Endothelial cell of hepatic sinusoid (primary cell): ENCODE results near the gene ADGRB2.
"Not testable (repeated sequence)": the region's sequence is repeated elsewhere in the genome, so short reads cannot be mapped to it uniquely, and the experiment has no call there.

Experiments used
- in situ Hi-C: cut with HindIII; loops from 2 replicates; pipeline ENCODE4 v1.10.0; 2017; ENCODE audit warnings: low sequenced_read_pairs

Gene ADGRB2

GRCh38 chr1:31708324-31708723 is 55.8 kb downstream of the ADGRB2 start:
- in situ Hi-C loops, result no loop called here

GRCh38 chr1:31707711-31708110 is 56.4 kb downstream of the ADGRB2 start:
- in situ Hi-C loops, result no loop called here

GRCh38 chr1:31707059-31707600 is 57.0 kb downstream of the ADGRB2 start:
- in situ Hi-C loops, result not testable (repeated sequence)

DNA sequence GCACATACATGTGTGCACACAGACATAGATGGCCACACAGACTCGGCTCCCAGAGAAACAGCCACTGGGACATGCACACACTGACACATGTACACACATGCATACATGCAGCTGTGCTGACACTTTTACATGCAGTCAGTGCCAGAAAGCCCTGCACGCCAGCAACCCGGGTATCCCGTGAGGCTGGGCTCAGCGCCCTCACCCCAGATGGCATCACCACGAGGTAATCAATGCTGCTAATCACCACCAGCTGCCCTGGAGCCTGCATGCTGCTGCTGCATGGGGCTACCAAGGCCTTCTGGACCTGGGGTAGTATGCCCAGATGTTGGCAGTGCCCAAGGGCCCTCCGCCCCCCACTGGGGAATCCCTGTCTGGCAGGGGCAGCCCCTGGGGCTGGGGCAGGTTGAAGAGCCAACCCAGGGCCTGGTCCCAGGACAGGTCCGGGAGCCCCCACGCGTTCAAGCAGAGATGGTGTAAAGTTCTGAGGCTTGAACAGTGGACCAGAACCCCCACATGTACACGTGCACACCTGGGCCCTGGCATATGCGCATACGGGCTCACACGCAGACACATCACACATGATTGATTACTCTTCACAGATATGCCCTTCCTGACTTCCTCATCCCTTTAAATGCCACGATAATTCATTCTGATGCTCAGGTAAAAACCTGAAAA is 57.6 kb downstream of the ADGRB2 start:
- in situ Hi-C loops, result no loop called here

DNA sequence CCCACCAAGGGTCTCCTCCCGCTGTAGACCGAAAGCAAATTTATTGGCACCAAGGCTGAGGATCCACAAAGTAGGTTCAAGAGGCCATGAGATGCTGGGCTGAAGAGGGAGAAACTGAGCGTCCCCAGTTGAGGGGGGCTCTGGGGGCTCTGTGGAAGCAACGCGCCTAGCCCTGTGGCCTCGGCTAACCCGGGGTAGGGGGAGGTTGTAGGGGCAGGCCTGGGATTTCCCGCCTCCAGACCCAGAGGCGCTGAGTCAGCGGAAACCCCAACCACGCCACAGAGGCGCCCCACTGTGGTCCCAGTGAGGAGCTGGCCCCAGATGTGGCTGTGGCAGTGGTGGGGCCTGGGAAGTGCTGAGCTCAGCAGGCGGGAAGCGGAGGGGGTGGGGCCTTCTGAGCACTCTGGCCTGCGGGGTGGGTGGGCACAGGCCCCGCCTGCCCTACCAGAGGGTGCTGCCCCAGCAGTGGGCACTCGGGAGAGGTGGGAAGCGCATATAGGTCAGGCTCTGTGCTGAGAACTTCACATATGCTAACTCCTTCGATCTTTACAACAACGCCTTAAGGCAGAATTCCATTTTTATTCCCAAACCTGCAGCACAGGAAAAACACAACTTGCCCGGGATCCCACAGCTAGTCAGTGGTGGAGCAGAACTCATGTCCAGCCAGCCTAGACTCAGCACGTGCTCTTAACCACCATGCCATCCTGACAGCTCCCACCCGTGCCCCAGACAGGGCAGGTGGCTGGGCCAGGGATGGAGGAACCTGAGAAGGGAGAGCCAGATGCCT is 58.9 kb downstream of the ADGRB2 start:
- in situ Hi-C loops, result no loop called here

DNA sequence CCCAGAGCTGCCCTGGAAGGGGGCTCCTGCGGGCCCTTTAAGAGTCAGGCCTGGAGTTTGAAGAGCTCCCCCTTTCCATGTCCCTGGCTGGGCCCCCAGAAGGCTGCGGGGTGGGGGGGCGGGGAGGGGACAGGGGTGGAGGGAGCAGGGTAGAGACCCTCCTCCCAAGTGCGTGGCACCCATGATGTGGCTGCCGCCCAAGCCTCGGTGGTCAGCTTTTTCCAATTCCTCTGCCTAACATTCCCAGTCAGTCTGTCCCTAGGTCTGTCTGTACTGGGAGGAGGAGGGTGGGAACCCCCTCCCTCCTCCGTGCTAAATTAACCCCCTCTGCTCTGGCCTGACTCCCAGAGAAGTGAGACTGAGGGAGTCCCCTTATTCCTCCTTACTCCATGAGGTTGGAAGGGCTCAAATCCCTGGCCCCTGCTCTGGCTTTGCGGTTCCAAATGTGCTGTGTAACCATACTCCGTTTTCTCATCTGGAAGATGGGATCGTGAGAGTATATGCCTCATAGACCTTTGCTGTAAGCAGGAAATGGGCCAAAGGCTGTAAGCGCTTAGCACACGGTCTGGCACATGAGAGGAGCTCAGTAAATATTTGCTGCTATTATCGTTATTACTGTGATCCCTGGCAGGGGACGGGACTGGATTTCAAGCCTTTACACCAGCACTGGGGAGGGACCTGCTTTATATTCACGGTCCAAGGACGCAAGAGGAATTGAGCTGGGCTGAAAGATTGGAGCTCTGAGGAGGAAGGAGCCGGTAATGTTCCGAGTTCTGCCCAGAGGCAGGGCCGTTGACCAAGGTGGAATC is 59.7 kb downstream of the ADGRB2 start:
- in situ Hi-C loops, result no loop called here

- in situ Hi-C loops, result no loop called here
These were observed 60.5 kb downstream of the ADGRB2 start, which contains the start of gene COL16A1 for GRCh38 chr1:31703431-31704270. Gene COL16A1, minus strand, starts transcription at chr1:31704017. Its CDS starts 1,824 bp downstream, at chr1:31702193.

DNA sequence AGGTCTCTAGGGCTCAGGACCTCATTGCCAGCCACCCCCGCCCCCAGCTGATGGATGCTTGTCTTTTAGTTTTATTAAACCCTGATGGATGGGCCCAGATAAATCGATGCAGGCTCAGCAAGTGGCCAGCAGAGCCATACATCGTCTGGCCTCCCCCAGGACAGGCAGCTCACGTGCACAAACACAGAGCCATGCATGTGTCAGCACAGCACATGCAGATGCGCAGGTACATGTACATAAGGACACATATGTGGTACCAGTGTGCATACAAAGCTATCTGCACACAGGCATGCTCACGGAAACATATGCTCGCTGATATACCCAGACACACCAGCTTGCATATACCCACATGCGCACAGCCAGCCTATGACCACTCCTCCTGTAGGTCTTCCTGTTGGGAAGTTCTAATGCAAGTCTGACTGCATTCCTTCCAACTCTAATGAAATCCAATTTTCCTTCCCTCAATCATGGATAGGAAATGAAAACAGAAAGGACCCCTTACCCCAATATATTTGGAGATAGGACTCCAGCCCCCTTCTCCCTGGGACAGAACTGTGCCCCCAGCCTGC is 61.2 kb downstream of the ADGRB2 start:
- in situ Hi-C loops, result no loop called here

- in situ Hi-C loops, result no loop called here
These were observed 62.9 kb downstream of the ADGRB2 start for GRCh38 chr1:31701091-31701736.

GRCh38 chr1:31700468-31701090 is 63.6 kb downstream of the ADGRB2 start:
- in situ Hi-C loops, result no loop called here

DNA sequence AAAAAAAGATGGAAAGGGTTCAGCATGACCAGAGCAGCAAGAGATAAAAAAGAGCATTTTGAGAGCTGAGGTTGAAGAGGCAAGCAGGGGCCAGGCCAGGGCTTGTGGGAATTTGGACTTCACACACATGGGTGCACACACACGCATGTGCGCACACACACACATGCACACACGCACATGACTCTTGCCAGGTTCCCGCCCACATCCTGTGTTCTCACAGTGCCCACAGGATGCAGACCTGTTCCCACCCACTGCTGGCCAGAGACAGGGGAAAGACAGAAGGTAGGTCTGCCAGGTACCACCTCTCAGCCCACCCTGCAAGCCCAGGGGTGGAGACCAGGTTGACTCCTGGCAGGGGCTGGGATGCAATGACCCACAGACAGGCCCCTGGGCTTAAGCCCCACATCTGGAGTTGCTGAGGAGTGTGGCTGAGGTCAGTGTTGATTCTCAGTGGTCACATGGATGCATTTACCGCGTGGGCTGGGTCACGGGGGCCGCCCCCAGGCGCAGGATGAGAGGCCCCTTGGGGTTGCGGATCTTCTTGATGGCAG is 64.7 kb downstream of the ADGRB2 start:
- in situ Hi-C loops, result no loop called here

DNA sequence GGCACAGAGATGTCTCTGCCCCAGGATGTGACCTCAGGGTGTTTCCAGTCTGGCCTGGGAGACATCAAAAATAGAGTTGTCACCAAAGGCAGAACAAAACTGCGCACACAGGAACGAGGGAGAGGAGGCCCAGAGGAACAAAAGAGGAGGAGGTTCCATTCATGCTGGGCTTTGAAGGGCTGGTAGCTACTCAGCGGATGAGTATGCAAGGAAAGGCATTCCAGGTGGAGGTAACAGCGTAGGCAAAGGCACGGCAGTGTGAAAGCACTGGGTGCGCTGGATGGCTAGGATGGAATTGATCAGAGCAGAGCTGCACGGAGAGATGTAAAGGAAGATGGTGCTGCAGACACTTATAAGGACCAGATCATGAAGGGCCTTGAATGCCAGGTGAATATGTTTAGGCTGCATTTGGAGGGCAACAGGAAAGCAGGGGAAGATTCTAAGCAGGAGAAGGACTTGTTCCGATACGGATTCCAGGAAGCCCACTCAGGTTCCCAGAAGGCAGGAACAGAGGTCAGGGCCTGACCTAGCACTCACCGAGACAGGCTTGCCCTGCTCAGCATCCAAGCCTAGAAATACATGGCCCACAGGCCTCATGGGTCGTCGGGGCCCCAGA is 66.7 kb downstream of the ADGRB2 start:
- in situ Hi-C loops, result no loop called here

DNA sequence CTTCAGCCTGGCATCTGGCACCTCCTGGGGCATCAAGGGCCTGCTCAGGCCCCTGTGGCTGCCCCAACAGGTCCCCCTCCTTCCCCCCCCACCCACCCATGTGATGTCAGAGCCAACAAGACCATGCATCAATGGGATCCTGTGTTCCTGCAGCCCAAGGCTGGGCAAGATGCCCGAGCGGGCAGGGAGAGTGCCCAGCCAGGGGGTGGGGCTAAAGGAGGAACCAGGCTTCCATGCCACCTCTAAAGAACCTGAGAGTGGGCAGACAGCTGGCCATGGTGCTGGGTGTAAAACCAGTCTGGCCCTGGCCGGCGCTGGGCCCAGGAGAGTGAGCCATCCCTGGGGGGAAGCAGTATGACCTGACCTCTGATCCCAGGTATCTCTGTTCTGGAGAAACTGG is 67.9 kb downstream of the ADGRB2 start:
- in situ Hi-C loops, result no loop called here

- in situ Hi-C loops, result no loop called here
These were observed 68.8 kb downstream of the ADGRB2 start for GRCh38 chr1:31695327-31695726.

DNA sequence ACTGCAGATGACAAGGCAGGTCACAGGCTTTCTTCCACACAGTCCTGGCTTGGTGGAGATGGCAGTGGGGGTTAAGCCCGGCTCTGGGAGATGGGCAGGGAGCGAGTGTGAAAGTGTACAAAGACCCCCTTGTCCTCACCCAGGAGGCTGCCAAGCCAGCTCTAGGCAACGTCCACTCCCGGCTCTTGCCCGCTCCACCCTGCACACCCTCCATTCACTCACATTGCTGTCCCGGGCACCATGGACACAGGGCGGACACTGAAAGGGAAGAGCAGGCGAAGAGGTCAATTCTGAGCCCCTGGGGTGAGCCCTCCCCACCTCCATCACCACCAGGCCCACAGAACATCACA is 69.2 kb downstream of the ADGRB2 start:
- in situ Hi-C loops, result no loop called here

DNA sequence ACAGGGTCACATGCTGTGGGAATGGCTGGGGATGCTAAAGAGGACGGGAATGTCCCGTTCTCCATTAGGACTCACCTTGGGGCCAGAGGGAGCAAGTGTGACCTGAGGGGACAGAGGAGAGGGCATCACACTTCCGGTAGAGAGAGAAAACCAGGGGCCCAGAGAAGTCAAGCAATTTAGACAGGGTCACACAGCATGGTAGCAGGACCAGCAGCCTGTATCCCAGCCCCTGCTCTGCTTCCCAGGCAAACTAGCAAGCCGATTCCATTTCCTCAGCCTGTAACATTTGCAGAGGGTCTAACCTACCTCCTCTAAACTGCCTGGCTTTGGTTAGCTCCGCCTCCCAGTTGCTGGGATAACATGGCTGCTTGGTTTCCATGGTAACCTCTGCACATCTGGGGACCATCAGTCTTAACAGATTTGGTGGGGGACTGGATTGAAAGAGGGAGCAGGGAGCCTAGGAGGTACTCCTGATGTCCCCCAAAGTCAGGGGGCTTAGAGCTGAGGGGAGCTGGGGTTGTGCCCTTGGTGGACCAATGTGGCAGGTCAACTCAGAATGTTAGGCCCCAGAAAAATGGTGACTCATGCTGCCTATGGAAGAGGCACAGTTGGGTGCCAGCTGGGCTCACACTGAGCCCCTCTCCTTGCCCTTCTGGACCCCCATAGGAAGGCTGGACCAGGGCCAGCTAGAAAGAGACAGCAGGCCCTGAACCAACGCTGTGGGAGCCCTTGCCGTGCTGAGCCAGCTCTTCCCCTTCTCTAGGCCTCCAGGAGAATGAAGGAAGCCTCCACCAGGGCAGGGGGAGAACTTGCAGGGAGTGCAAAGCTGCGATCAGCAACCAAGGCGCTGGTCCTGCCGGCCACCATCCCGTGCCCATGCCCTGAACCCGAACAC is 69.8 kb downstream of the ADGRB2 start:
- in situ Hi-C loops, result no loop called here

- in situ Hi-C loops, result no loop called here
These were observed 70.9 kb downstream of the ADGRB2 start for GRCh38 chr1:31693231-31693630.
